Suprapubic skin (tissue), 4 donors: ENCODE measurements around the gene MUC20. TPM values are rescaled to one million over a fixed set of nuclear protein-coding genes. Genes with fewer than 3 reads are reported as not detected.

Experiments used
- DNase-seq, 2 donors: peaks; one replicate each; pipeline ENCODE4 v3.0.0-alpha.2; 2019; ENCODE audit warnings: low spot score in 2 of 2
- H3K27ac ChIP-seq: fragments of 200-600 bp; sonication (generic); one replicate; pipeline ENCODE4 v1.5.1; 2019
- H3K27me3 ChIP-seq: fragments of 200-600 bp; sonication (generic); one replicate; pipeline ENCODE4 v1.5.1; 2019
- H3K36me3 ChIP-seq: fragments of 200-600 bp; sonication (generic); one replicate; pipeline ENCODE4 v1.5.1; 2019
- H3K4me1 ChIP-seq: fragments of 200-600 bp; sonication (generic); one replicate; pipeline ENCODE4 v1.5.1; 2019
- H3K4me3 ChIP-seq: fragments of 200-600 bp; sonication (generic); one replicate; pipeline ENCODE4 v1.5.1; 2019; ENCODE audit warnings: mild to moderate bottlenecking
- H3K9me3 ChIP-seq: fragments of 200-600 bp; sonication (generic); one replicate; pipeline ENCODE4 v1.5.1; 2019
- CTCF ChIP-seq, 2 donors: fragments of 200-600 bp in 1 of 2; fragments of 450-650 bp in 1 of 2; sonication (generic) in 1 of 2; IDR thresholded peaks; one replicate each; pipeline ENCODE4 v1.5.1; 2016 to 2019; ENCODE audit warnings: antibody characterized with exemption in 2 of 2, mild to moderate bottlenecking in 1 of 2, moderate library complexity in 1 of 2
- EP300 ChIP-seq: sonication (generic); formaldehyde crosslinking; IDR thresholded peaks from one replicate; pipeline ENCODE4 v1.6.1; 2017; ENCODE audit warnings: antibody characterized with exemption
- POLR2A ChIP-seq, 2 donors: fragments of 450-650 bp; IDR thresholded peaks; one replicate each; pipeline ENCODE4 v1.6.1; 2017; ENCODE audit warnings: antibody characterized with exemption in 2 of 2, mild to moderate bottlenecking in 2 of 2, moderate library complexity in 2 of 2
- POLR2AphosphoS5 ChIP-seq, 3 donors: sonication (generic); formaldehyde crosslinking; IDR thresholded peaks; one replicate each; pipeline ENCODE4 v1.6.1; 2017; ENCODE audit warnings: antibody characterized with exemption in 3 of 3
- WGBS: methylation state at CpG from one replicate; pipeline ENCODE4 v1.1.5; 2018; 5-methylcytosine and 5-hydroxymethylcytosine counted together
- total RNA-seq, 4 donors: library from RNA; depleted of rRNA; stranded (reverse); fragments of >200 nt; gene quantifications; one replicate each; pipeline ENCODE4 v1.1.0, GENCODE V29; 2016

Gene MUC20
- total RNA-seq, 4 donors from 2014 or later, result 0.26 to 53.4 (median 2.8) TPM

DNA sequence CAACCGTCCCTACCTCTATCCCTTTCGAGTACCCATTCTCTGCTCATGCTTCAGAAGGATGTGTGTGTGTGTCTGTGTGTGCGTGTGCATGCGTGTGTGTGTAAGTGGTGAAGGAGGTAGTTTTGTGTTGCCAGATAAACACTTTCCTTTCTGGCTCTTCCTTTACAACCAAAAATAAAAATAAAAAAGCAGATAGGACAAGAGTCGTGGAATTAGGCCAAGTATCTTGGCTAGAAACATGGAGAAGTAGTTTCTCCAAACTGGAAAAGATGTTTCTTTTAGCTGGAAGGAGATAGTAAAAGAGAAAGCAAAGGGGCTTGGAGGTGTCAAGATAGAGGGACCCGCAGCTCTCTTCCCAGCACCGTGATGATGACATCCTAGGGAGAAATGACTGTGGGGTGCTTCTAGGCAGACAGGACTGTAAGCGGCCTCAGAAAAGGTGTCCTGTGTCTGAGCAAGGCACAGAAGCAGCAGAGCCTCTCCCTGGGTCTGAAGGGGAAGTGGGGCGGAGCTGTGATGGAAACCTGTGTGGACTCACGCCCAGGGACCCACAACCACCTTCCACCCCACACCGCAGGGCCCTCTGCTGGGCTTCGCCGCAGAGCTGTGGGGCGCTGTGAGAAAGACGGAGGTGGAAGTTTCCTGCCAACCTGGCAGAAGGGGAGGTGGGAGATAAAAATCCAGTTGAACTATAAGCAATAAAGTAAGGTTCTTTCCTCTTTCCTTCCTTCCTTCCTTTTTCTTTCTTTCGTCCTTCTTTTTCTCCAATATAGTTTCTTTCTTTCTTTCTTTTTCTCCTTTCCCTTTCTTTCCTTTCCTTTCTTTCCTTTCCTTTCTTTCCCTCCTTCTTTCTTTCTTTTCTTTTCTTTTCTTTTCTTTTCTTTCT lies 35.3 kb downstream of the MUC20 start:
- Histone ChIP-seq H3K27ac (no peak overlapping the region), H3K9me3 (no peaks in the 10 kb centered on the region), H3K4me1 (no peaks in the 10 kb centered on the region), H3K4me3 (no peak overlapping the region), H3K36me3 (no peaks in the 10 kb centered on the region), H3K27me3 (peaks cover 57% of the 10 kb centered on the region)
- WGBS, result 79% methylated on average over 16 of the region's 16 CpGs
- peak in 1 of 2 donors; percentile 35 for DNase-seq
- TF ChIP-seq EP300 (no peak), CTCF (IDR thresholded peaks at IDR 0.05) (no peak), POLR2AphosphoS5 (IDR thresholded peaks at IDR 0.05) (no peak), POLR2A (IDR thresholded peaks at IDR 0.05) (no peak)

- H3K4me1 ChIP-seq, result no peaks in the 10 kb centered on the region
- TF ChIP-seq CTCF (IDR thresholded peaks at IDR 0.05) (no peak), EP300 (no peak), POLR2A (IDR thresholded peaks at IDR 0.05) (no peak), POLR2AphosphoS5 (IDR thresholded peaks at IDR 0.05) (no peak)
- H3K4me3 ChIP-seq, result no peak overlapping the region
- no peaks in the 10 kb centered on the region for H3K36me3 ChIP-seq
- no peak overlapping the region for H3K27ac ChIP-seq
- peak; percentile 52 to 72 for DNase-seq
- WGBS, result 11% methylated on average over 8 of the region's 8 CpGs
- H3K27me3 ChIP-seq, result peaks cover 69% of the 10 kb centered on the region
- H3K9me3 ChIP-seq, result no peaks in the 10 kb centered on the region
Observed at GRCh38 chr3:195757438-195757770, 36.6 kb downstream of the MUC20 start.

DNA sequence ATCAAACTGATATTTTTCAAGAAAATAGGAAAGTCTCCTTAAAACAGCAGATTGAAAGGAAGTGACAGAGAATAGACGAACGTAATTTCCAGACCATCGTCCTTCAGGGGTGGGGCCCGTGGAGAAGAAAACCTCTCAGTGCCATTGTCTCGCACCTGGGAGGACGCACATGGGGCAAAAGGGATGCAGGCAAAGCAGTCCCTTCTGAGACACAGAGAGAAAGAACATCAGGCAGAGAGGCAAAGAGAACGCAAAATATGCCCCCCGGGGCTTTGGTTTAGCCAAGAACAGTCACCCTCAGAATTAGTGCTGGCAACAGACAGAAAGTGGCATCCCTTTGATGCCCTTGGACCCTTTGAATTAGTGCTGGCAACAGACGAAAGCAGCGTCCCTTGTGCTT lies 37.0 kb downstream of the MUC20 start:
- no peaks in the 10 kb centered on the region for H3K9me3 ChIP-seq
- H3K36me3 ChIP-seq, result no peaks in the 10 kb centered on the region
- no peaks in the 10 kb centered on the region for H3K4me1 ChIP-seq
- no peak overlapping the region for H3K4me3 ChIP-seq
- WGBS, result 49% methylated on average over 10 of the region's 10 CpGs
- DNase-seq, result peak in 1 of 2 donors; percentile 61
- H3K27me3 ChIP-seq, result peaks cover 65% of the 10 kb centered on the region
- H3K27ac ChIP-seq, result no peak overlapping the region
- TF ChIP-seq CTCF (IDR thresholded peaks at IDR 0.05) (no peak), POLR2A (IDR thresholded peaks at IDR 0.05) (no peak), EP300 (no peak), POLR2AphosphoS5 (IDR thresholded peaks at IDR 0.05) (no peak)

DNA sequence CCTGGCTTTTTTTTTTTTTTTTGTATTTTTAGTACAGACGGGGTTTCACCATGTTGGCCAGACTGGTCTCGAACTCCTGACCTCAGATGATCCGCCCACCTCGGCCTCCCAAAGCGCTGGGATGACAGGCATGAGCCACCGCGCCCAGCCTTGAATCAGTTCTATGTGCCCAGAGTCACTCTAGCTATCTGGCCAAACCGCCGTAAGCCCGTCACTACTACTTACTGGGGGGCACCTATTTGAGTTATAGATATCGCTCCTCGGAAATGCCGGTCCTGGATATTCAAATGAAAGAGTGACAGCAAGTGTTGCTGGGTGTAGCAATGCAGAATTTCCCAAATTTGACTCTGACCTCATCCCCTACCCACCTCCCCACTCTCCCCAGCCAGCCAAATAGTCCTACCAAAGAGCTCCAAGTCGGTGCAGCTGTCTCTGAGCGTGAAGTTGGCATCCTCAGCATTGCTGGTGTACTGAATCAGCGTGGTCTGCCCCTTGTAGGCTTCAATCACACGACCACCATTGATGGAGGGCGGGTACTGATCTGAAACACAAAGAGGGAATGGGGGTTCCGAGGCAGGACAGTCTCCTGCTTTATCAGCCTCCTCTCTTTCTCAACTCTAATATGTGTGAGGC lies 38.1 kb downstream of the MUC20 start:
- TF ChIP-seq POLR2AphosphoS5 (IDR thresholded peaks at IDR 0.05) (no peak), CTCF (IDR thresholded peaks at IDR 0.05) (no peak), EP300 (no peak), POLR2A (IDR thresholded peaks at IDR 0.05) (no peak)
- H3K4me3 ChIP-seq, result no peak overlapping the region
- peak; percentile 33 to 66 for DNase-seq
- H3K36me3 ChIP-seq, result no peaks in the 10 kb centered on the region
- 75% methylated on average over 18 of the region's 19 CpGs for WGBS
- H3K27me3 ChIP-seq, result peaks cover 62% of the 10 kb centered on the region
- H3K9me3 ChIP-seq, result no peaks in the 10 kb centered on the region
- H3K4me1 ChIP-seq, result no peaks in the 10 kb centered on the region
- H3K27ac ChIP-seq, result no peak overlapping the region
